ENCODE data around the gene FDX1. TPM values are rescaled to one million over a fixed set of nuclear protein-coding genes. Genes with fewer than 3 reads are reported as not detected.

Gene FDX1
- total and polyA plus RNA-seq, 2 of the 8 experiments (the other 6 are each of a cell fraction or from before 2014, with no cell fraction given): 3.7 to 9.6 TPM

- WGBS, 2 experiments (ENCODE audit: extremely low coverage in 1 of 2, insufficient coverage in 1 of 2, insufficient read length in 1 of 2, insufficient replicate concordance in 2 of 2, low coverage in 1 of 2, low lambda C conversion rate in 2 of 2, missing lambda C conversion rate in 1 of 2): 86% methylated on average over 4 of the region's 4 CpGs; no CpG with 5 or more reads in 1 of the 2 experiments
- no peak overlapping the region for H3K14ac ChIP-seq (ENCODE audit: insufficient read length)
- H3K56ac ChIP-seq (replicated peaks; ENCODE audit: insufficient read length, low read depth, low read length): no peak overlapping the region
- CTCF ChIA-PET (ENCODE audit: partially characterized antibody): interaction anchor here (0.6 to 3.5 kb wide), 19 partner anchors 8 to 982 kb away, joined by 3 to 37 read pairs (median 4); no protein-coding TSS in a partner anchor
- H3K9ac ChIP-seq (replicated peaks in 1 of 4; ENCODE audit: extremely low read depth in 1 of 4, low read depth in 3 of 4, low read length in 3 of 4): no peak overlapping the region
- no peak overlapping the region for H4K5ac ChIP-seq (ENCODE audit: insufficient read length, low read depth, low read length)
- H3K27ac ChIP-seq (ENCODE audit: low read depth, low read length): no peak overlapping the region
- H3K36me3 ChIP-seq (ENCODE audit: control insufficient read depth in 2 of 4, insufficient read depth in 4 of 4, low read length in 3 of 4): no peaks in the 10 kb centered on the region
- no peak overlapping the region for H2BK20ac ChIP-seq (ENCODE audit: low read length)
- POLR2A ChIA-PET (ENCODE audit: partially characterized antibody): interaction anchor here (0.6 kb wide), 1 partner anchor 248 kb away, joined by 3 read pairs; no protein-coding TSS in a partner anchor
- no peaks in the 10 kb centered on the region for H3K27me3 ChIP-seq (replicated peaks in 1 of 4; ENCODE audit: control insufficient read depth in 3 of 4, extremely low read depth in 1 of 4, insufficient read depth in 3 of 4, low read length in 3 of 4)
- no peak overlapping the region for H3K4ac ChIP-seq (replicated peaks; ENCODE audit: insufficient read length, low read depth, low read length)
- no peaks in the 10 kb centered on the region for H3K4me1 ChIP-seq (replicated peaks in 1 of 4; ENCODE audit: control insufficient read depth in 3 of 4, insufficient read depth in 4 of 4, low read length in 3 of 4)
- no peaks in the 10 kb centered on the region for H4K20me1 ChIP-seq (replicated peaks in 1 of 2; ENCODE audit: control insufficient read depth in 1 of 2, insufficient read depth in 2 of 2, low read length in 2 of 2)
- no peak overlapping the region for H2BK5ac ChIP-seq (ENCODE audit: low read depth, low read length)
- H3K23ac ChIP-seq (ENCODE audit: insufficient read length): no peak overlapping the region
- no peaks in the 10 kb centered on the region for H3K79me1 ChIP-seq (ENCODE audit: low read depth, low read length)
- TF ChIP-seq SIX5 (IDR thresholded peaks at IDR 0.05; ENCODE audit: low read depth, low read length): no peak
- DNase-seq (ENCODE audit: low read depth in 1 of 2, low spot score in 2 of 2): no peak
- H4K91ac ChIP-seq (replicated peaks; ENCODE audit: insufficient read length, low read length): no peak overlapping the region
- H2AFZ ChIP-seq (ENCODE audit: low read length): no peak overlapping the region
- no peaks in the 10 kb centered on the region for H3K79me2 ChIP-seq (ENCODE audit: control insufficient read depth in 1 of 2, insufficient read depth in 2 of 2, low read length in 2 of 2)
- H2BK12ac ChIP-seq (ENCODE audit: low read depth, low read length): no peak overlapping the region
- no peak overlapping the region for H2BK15ac ChIP-seq (ENCODE audit: low read length)
- H3K18ac ChIP-seq (ENCODE audit: extremely low read depth, low read length): no peak overlapping the region
- H3K9me3 ChIP-seq (ENCODE audit: insufficient read depth in 2 of 2, low read depth in 1 of 2, low read length in 1 of 2): no peaks in the 10 kb centered on the region
- H2BK120ac ChIP-seq (replicated peaks; ENCODE audit: low read depth, low read length): no peak overlapping the region
- no peaks in the 10 kb centered on the region for H3K23me2 ChIP-seq (ENCODE audit: low read depth, low read length)
- no peak overlapping the region for H4K8ac ChIP-seq (ENCODE audit: extremely low read depth, insufficient read depth, low read length)
- no peak for FAIRE-seq
- H2AK5ac ChIP-seq (ENCODE audit: low read depth, low read length): no peak overlapping the region
- H3K4me2 ChIP-seq (ENCODE audit: insufficient read depth in 1 of 2, low read depth in 2 of 2, low read length in 2 of 2): no peak overlapping the region
- H3K4me3 ChIP-seq (ENCODE audit: extremely low read depth in 1 of 4, insufficient read depth in 2 of 4, low read depth in 3 of 4, low read length in 4 of 4): no peak overlapping the region
Measured at GRCh38 chr11:110447343-110447742, 17.6 kb downstream of the FDX1 start.
